Medulla oblongata (tissue), 1 donor: Measurements from ENCODE around the gene NHP2.

Source experiments
- DNase-seq: peaks from one replicate; pipeline ENCODE4 v3.0.0-alpha.2; 2015; ENCODE audit errors: extremely low spot score

The NHP2 gene

GRCh38 chr5:178114325-178115135, 39.2 kb downstream of the NHP2 start:
- no peak for DNase-seq

DNA sequence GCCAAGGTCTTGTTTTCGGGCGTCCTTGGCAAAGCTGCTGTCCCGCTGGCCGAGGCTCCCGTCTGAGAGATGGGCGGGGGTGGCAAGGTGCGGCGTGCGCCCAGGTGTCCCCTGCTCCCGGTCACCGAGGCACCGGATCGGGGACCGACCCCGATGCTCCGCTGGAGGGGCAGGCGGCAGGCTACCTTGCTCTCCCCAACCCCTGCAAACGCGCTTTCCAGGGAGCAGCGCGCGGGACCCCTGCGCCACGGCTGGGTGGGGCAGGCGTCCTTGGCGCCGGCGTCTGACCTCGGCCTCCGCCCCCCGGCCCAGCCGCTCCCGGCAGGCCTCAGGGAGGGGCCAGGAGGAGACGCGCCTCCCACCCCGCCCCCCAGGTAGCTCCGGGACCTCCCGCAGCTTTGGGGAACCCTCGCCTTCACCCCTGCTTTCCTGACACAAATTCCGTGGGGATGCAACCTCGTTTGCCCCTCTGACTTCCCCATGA, 39.8 kb downstream of the NHP2 start:
- DNase-seq: no peak

- no peak for DNase-seq
These were observed 40.4 kb downstream of the NHP2 start, which contains the start of gene N4BP3 for GRCh38 chr5:178113141-178113787. TSS of gene N4BP3 (plus strand) at chr5:178113532. CDS start at chr5:178119584, 6,052 bp downstream.

DNA sequence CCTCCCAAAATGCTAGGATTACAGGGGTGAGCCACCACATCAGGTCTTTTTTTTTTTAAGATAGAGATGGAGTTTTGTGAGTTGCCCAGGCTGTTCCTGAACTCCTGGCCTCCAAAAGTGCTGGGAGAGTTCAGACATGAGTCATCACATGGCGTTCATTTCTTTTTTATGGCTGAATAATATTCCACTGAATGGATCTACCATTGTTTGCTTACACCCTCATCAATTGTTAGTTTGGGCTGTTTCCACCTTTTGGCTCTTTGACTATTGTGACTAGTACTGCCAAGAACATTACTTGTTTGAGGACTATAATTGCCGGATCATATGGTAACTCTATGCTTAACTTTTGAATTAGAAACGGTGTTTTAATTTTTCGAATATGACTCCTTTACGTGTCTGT, 41.1 kb downstream of the NHP2 start:
- no peak for DNase-seq

GRCh38 chr5:178111925-178112324, 41.8 kb downstream of the NHP2 start:
- no peak for DNase-seq

GRCh38 chr5:178110511-178110910, 43.2 kb downstream of the NHP2 start:
- no peak for DNase-seq

GRCh38 chr5:178108966-178109365, 44.7 kb downstream of the NHP2 start:
- DNase-seq: no peak

DNA sequence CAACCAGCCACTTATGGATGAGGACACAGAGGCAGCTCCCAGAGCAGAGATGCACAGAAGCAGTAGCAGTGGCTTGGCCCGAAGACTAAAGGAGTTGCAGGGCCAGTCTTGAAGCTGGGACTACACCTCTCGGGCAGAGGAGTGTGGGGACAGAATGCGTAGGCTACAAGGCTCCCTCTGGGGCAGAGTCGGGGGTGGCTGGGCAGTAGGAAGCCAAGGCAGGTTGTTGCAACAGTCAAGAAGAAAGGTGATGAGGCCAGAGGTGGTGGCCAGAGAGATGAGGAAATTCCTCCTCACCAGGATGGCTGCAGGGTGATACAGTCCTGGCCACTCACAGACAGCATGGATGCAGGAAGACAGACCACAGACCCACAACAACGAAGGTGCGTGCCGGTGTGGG, 45.2 kb downstream of the NHP2 start:
- no peak for DNase-seq

GRCh38 chr5:178107756-178108310, 45.9 kb downstream of the NHP2 start:
- no peak for DNase-seq

DNA sequence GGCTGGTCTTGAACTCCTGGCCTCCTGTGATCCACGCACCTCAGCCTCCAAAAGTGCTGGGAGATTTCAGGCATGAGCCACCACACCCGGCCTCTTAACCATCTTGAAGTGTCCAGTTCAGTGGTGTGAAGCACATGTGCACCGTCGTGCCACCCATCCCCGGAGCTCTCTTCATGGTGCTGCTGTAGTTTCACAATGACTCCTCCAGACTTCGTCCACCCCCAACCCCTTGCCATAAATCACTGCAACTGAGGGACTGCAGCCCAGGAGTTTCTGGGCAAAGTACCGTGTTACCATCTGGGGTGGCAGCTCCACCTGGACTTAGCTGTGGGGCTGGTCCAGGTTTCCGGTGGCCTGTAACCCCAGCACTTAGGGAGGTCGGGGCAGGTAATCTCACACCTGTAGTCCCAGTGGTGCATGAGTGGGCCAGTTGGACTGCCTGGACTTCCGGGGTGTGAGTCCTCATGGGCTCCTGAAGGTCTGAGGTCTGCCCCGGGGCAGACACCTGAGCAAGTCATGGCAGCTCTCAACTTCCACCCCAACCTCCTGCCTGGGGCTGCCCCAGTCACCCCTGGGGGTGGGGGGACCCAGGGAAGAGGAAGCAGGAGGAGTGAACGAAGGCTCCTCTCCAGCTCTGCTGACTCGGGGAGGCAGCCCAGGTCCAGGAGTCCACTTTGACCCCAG, 47.0 kb downstream of the NHP2 start:
- no peak for DNase-seq

DNA sequence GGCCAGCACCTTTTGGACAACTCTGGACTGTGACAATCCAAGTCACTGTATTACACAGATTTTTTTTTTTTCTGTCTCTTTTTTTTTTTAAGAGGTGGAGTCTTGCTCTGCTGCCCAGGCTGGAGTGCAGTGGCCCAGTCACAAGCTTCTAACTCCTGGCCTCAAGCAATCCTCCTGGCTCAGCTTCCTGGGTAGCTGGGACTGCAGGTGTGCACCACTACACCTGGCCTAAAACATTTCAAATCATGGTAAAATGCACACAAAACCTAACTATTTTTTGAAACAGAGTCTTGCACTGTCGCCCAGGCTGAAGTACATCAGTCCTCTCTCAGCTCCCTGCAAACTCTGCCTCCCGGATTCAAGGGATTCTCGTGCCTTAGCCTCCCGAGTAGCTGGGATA, 47.6 kb downstream of the NHP2 start:
- no peak for DNase-seq

- no peak for DNase-seq
These were observed 49.2 kb downstream of the NHP2 start for GRCh38 chr5:178104492-178104891.

DNA sequence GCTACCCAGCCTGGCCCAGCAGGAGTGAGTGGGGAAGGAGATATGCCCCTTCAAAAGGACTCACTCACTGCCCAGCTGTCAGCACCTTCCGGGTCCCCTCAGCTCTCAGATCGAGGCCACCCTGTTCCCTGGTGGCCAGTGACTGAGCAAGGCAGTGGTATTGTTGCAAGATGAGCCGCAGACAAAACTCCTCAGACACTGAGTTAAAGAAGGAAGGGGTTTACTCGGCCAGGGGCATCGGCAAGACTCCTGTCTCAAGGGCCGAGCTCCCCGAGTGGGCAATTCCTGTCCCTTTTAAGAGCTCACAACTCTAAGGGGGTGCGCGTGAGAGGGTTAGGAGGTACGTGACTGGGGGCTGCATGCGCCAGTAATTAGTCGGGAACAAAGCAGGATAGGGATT, 50.1 kb downstream of the NHP2 start:
- no peak for DNase-seq
